B cell (primary cell): ENCODE data around the gene SLC25A21.
"Not testable (repeated sequence)": the region's sequence is repeated elsewhere in the genome, so short reads cannot be mapped to it uniquely, and the experiment has no call there.

ENCODE experiments used
- CTCF ChIP-seq: fragments of 200-600 bp; IDR thresholded peaks from one replicate; pipeline ENCODE4 v1.8.0; 2022; ENCODE audit warnings: antibody characterized with exemption, mild to moderate bottlenecking
- EZH2 ChIP-seq: IDR thresholded peaks from 2 replicates; pipeline ENCODE4 v1.6.1; 2012; ENCODE audit warnings: borderline replicate concordance, low read depth, mild to moderate bottlenecking, moderate library complexity, low read length; ENCODE audit not compliant: insufficient read depth, poor library complexity, severe bottlenecking

GRCh38 chr14:37189733-37190132 lies 17.3 kb upstream of the SLC25A21 start:
- not testable (repeated sequence) for TF ChIP-seq CTCF, EZH2
